Measurements from ENCODE around the gene WDFY2. TPM values are rescaled to one million over a fixed set of nuclear protein-coding genes. Genes with fewer than 3 reads are reported as not detected.

Gene WDFY2
- total and polyA plus RNA-seq, 4 donors: 3.4 to 10.5 (median 5.8) TPM

- TF ChIP-seq JUND (IDR thresholded peaks at IDR 0.05) (no peak), HNF4G (IDR thresholded peaks at IDR 0.05) (no peak), FOXA1 (IDR thresholded peaks at IDR 0.05) (no peak), TAF1 (conservative IDR thresholded peaks at IDR 0.05) (no peak), RAD21 (IDR thresholded peaks at IDR 0.05) (no peak), FOXA2 (IDR thresholded peaks at IDR 0.05) (no peak), RXRA (IDR thresholded peaks at IDR 0.05) (no peak), REST (IDR thresholded peaks at IDR 0.05) (no peak), MAX (IDR thresholded peaks at IDR 0.05) (no peak), EGR1 (IDR thresholded peaks at IDR 0.05; ENCODE audit: low read depth in 2 of 2) (no peak), NR2F2 (IDR thresholded peaks at IDR 0.05) (no peak), GABPA (IDR thresholded peaks at IDR 0.05 in 1 of 2, conservative IDR thresholded peaks at IDR 0.05 in 1 of 2) (no peak), YY1 (IDR thresholded peaks at IDR 0.05) (no peak), CTCF (IDR thresholded peaks at IDR 0.05; ENCODE audit: low read depth, low read length, missing input control) (no peak), SP1 (IDR thresholded peaks at IDR 0.05) (no peak), HNF4A (conservative IDR thresholded peaks at IDR 0.05) (no peak)
- TF ChIP-seq, protein P1, sequence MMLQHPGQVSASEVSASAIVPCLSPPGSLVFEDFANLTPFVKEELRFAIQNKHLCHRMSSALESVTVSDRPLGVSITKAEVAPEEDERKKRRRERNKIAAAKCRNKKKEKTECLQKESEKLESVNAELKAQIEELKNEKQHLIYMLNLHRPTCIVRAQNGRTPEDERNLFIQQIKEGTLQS (IDR thresholded peaks at IDR 0.05): no peak
- TF ChIP-seq, protein P2, sequence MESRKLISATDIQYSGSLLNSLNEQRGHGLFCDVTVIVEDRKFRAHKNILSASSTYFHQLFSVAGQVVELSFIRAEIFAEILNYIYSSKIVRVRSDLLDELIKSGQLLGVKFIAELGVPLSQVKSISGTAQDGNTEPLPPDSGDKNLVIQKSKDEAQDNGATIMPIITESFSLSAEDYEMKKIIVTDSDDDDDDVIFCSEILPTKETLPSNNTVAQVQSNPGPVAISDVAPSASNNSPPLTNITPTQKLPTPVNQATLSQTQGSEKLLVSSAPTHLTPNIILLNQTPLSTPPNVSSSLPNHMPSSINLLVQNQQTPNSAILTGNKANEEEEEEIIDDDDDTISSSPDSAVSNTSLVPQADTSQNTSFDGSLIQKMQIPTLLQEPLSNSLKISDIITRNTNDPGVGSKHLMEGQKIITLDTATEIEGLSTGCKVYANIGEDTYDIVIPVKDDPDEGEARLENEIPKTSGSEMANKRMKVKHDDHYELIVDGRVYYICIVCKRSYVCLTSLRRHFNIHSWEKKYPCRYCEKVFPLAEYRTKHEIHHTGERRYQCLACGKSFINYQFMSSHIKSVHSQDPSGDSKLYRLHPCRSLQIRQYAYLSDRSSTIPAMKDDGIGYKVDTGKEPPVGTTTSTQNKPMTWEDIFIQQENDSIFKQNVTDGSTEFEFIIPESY (IDR thresholded peaks at IDR 0.05): no peak
- H3K27me3 ChIP-seq (ENCODE audit: control insufficient read depth in 4 of 4, insufficient read depth in 4 of 4, low read length in 3 of 4): no peaks in the 10 kb centered on the region
- DNase-seq (ENCODE audit: low spot score): no peak
- H3K4me3 ChIP-seq (ENCODE audit: low read depth in 1 of 3, low read length in 3 of 3): no peak overlapping the region
- 97% methylated on average over 3 of the region's 3 CpGs for WGBS
- peaks cover 0 to 2% (median under 1%) of the 10 kb centered on the region in 4 donors for H3K36me3 ChIP-seq (ENCODE audit: control insufficient read depth in 4 of 4, insufficient read depth in 3 of 4, low read depth in 1 of 4, low read length in 3 of 4)
- no peaks in the 10 kb centered on the region for H3K4me1 ChIP-seq (ENCODE audit: control insufficient read depth in 4 of 4, insufficient read depth in 4 of 4, low read length in 3 of 4)
- H3K9ac ChIP-seq (ENCODE audit: low read depth in 1 of 2, low read length in 2 of 2): no peak overlapping the region
- H3K9me3 ChIP-seq (ENCODE audit: control insufficient read depth in 4 of 4, low read length in 3 of 4): no peaks in the 10 kb centered on the region
- no peak overlapping the region for H3K27ac ChIP-seq (ENCODE audit: low read depth in 1 of 2, low read length in 2 of 2)
Measured at GRCh38 chr13:51675877-51676276, 91.6 kb downstream of the WDFY2 start.
